Measurements from ENCODE around the gene ZNF207.
"Not testable (repeated sequence)": the region's sequence is repeated elsewhere in the genome, so short reads cannot be mapped to it uniquely, and the experiment has no call there.

ZNF207 gene

DNA sequence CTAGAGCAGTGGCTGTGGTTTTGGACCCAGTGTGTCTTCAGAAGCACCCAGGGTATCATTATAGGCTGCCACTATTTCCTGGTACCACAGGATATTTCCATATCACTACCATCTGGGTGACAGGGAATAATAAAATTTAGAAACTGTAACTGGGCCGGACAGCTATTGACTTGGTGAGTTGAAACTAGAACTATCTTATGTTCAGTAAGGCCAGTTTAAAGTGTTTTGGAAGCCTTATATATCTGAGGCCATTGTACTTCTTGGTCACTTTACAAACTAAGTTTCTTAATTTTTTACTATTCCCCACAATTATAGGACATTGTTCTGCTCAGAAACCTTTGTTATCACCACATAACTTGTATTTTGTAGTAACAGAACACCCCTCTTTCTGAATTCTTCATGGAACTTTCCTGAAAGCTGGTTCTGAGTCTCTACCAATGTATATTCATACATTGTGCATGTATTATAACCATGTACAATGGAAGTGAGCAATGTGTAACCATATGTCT is 34.0 kb downstream of the ZNF207 start:
- no peak overlapping the region for H3K4me3 ChIP-seq (ENCODE audit: insufficient read depth, low read depth, low read length, poor library complexity, severe bottlenecking)
- H3K9me3 ChIP-seq (ENCODE audit: control insufficient read depth, low read length), result no peaks in the 10 kb centered on the region
- H3K4me1 ChIP-seq (ENCODE audit: control insufficient read depth, insufficient read depth, low read length, poor library complexity, severe bottlenecking), result no peaks in the 10 kb centered on the region
- DNase-seq, result no peak
- H3K36me3 ChIP-seq (ENCODE audit: control insufficient read depth, insufficient read depth, low read length), result peaks cover 28% of the 10 kb centered on the region
- H3K27ac ChIP-seq (ENCODE audit: insufficient read depth, low read length, poor library complexity, severe bottlenecking), result no peak overlapping the region
- no peaks in the 10 kb centered on the region for H3K27me3 ChIP-seq (replicated peaks; ENCODE audit: control insufficient read depth, insufficient read depth, low read length, poor library complexity, severe bottlenecking)

DNA sequence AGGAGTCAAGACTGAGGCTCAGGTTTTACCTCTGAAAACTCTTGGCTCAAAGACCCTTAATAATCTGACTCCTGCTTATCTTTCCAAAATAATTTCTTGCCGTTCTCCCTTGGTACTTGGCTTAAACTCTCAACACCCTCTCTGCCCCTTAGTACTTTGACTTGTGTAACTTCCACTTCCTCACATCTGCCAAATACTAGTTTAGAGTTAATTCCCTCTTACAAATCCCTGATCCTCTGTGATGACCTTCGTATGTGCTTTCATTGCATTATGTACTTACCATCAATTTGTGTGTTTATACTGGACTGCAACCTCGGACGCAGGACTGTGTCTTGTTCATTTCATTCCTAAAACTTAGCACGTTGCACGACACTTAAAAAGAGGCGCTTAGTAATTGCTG is 35.2 kb downstream of the ZNF207 start:
- Histone ChIP-seq H3K27me3 (replicated peaks; ENCODE audit: control insufficient read depth, insufficient read depth, low read length, poor library complexity, severe bottlenecking) (no peaks in the 10 kb centered on the region), H3K27ac (ENCODE audit: insufficient read depth, low read length, poor library complexity, severe bottlenecking) (no peak overlapping the region), H3K4me1 (ENCODE audit: control insufficient read depth, insufficient read depth, low read length, poor library complexity, severe bottlenecking) (no peaks in the 10 kb centered on the region), H3K36me3 (ENCODE audit: control insufficient read depth, insufficient read depth, low read length) (peaks cover 18% of the 10 kb centered on the region), H3K9me3 (ENCODE audit: control insufficient read depth, low read length) (no peaks in the 10 kb centered on the region), H3K4me3 (ENCODE audit: insufficient read depth, low read depth, low read length, poor library complexity, severe bottlenecking) (no peak overlapping the region)
- no peak for DNase-seq

DNA sequence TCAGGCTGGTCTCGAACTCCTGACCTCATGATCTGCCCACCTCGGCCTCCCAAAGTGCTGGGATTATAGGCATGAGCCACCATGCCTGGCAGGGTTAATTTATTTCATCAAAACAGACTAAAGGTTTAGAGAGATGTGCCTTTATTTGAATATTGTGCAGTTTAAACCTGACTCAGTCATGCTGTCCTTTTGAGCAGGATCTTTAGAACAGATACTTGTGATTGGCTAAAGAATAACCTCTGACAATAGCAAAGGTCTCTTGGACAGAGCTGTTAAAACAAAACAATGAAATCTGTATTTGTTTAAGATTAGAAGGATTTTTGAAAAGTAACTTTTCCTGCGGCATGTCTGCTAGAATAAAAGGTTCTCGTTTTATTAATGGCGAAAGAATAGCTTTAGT is 36.0 kb downstream of the ZNF207 start:
- Histone ChIP-seq H3K27ac (ENCODE audit: insufficient read depth, low read length, poor library complexity, severe bottlenecking) (no peak overlapping the region), H3K4me3 (ENCODE audit: insufficient read depth, low read depth, low read length, poor library complexity, severe bottlenecking) (no peak overlapping the region), H3K4me1 (ENCODE audit: control insufficient read depth, insufficient read depth, low read length, poor library complexity, severe bottlenecking) (no peaks in the 10 kb centered on the region), H3K9me3 (ENCODE audit: control insufficient read depth, low read length) (no peaks in the 10 kb centered on the region), H3K36me3 (ENCODE audit: control insufficient read depth, insufficient read depth, low read length) (peaks cover 14% of the 10 kb centered on the region), H3K27me3 (replicated peaks; ENCODE audit: control insufficient read depth, insufficient read depth, low read length, poor library complexity, severe bottlenecking) (no peaks in the 10 kb centered on the region)
- no peak for DNase-seq

DNA sequence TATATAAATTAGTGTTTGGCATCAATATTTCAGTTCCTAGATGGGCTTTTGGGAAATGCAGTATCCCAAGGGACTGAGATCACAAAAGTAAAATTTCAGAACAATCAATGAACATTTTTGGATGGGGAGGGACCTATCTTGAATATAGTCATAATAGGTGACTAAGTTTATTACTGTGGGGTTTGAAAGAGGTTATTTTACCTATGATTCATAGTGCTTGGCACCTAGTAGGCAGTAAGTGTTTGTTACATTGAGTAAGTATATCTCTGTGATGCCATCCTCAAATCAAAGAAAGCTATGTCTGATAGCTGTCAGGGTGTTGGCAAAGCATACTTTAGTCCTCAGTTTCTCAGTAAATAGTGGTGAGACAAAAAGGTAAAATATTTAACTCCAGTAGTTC is 36.9 kb downstream of the ZNF207 start:
- no peak for DNase-seq

DNA sequence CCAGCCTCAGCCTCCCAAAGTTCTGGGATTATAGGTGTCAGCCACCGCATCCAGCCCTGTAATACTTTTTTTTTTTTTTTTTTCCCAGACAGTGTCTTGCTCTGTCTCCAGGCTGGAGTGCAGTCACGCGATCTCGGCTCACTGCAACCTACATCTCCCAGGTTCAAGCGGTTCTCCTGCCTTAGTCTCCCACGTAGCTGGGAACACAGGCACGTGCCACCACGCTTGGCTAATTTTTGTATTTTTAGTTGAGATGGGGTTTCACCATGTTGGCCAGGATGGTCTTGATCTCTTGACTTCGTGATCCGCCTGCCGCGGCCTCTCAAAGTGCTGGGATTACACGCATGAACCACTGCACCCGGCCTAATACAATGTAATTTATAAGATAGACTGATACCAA is 38.2 kb downstream of the ZNF207 start:
- H3K9me3 ChIP-seq (ENCODE audit: control insufficient read depth, low read length); H3K4me1 ChIP-seq (ENCODE audit: control insufficient read depth, insufficient read depth, low read length, poor library complexity, severe bottlenecking); H3K36me3 ChIP-seq (ENCODE audit: control insufficient read depth, insufficient read depth, low read length); H3K4me3 ChIP-seq (ENCODE audit: insufficient read depth, low read depth, low read length, poor library complexity, severe bottlenecking); H3K27me3 ChIP-seq (replicated peaks; ENCODE audit: control insufficient read depth, insufficient read depth, low read length, poor library complexity, severe bottlenecking); DNase-seq; H3K27ac ChIP-seq (ENCODE audit: insufficient read depth, low read length, poor library complexity, severe bottlenecking): not testable (repeated sequence)

More for the DNA sequence above, 36.9 kb downstream of the ZNF207 start:
- Histone ChIP-seq H3K36me3 (ENCODE audit: control insufficient read depth, insufficient read depth, low read length) (peaks cover 10% of the 10 kb centered on the region), H3K9me3 (ENCODE audit: control insufficient read depth, low read length) (no peaks in the 10 kb centered on the region), H3K4me3 (ENCODE audit: insufficient read depth, low read depth, low read length, poor library complexity, severe bottlenecking) (no peak overlapping the region), H3K4me1 (ENCODE audit: control insufficient read depth, insufficient read depth, low read length, poor library complexity, severe bottlenecking) (no peaks in the 10 kb centered on the region), H3K27me3 (replicated peaks; ENCODE audit: control insufficient read depth, insufficient read depth, low read length, poor library complexity, severe bottlenecking) (no peaks in the 10 kb centered on the region), H3K27ac (ENCODE audit: insufficient read depth, low read length, poor library complexity, severe bottlenecking) (no peak overlapping the region)

DNA sequence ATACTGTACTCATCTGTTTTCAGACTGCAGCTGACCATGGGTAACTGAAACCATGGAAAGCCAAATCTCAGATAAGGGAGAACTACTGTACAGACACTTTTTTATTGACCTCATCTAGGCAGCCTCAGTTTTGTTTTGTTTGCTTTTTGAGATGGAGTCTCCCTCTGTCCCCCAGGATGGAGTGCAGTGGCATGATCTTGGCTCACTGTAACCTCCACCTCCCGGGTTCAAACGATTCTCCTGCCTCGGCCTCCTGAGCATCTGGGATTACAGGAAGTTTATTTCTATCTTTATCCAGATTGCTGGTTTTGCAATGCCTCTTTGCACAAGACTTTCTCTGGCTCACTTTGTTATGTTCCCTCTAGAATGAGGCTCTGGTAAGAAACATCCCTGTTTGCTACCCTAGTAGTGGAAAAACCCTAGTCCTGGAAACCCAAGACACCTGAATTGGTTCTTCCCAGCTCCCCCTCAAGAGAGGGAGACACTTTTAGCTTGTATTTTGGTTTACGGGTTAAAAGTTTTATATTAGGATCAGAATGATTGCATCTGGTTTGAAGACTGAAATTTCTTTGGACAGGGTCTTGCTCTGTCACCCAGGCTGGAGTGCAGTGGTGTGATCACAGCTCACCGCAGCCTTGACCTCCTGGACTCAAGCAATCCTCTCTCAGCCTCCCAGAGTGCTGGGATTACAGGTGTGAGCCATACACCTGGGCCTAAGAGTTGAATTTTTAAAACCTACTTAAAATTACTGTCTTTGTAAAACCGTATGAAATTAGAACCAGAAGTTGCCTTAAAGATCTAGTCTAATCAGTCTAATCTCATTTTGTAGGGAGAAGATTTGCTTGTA is 38.9 kb downstream of the ZNF207 start:
- no peaks in the 10 kb centered on the region for H3K4me1 ChIP-seq (ENCODE audit: control insufficient read depth, insufficient read depth, low read length, poor library complexity, severe bottlenecking)
- no peaks in the 10 kb centered on the region for H3K27me3 ChIP-seq (replicated peaks; ENCODE audit: control insufficient read depth, insufficient read depth, low read length, poor library complexity, severe bottlenecking)
- no peak for DNase-seq
- H3K27ac ChIP-seq (ENCODE audit: insufficient read depth, low read length, poor library complexity, severe bottlenecking), result no peak overlapping the region
- no peaks in the 10 kb centered on the region for H3K9me3 ChIP-seq (ENCODE audit: control insufficient read depth, low read length)
- no peak overlapping the region for H3K4me3 ChIP-seq (ENCODE audit: insufficient read depth, low read depth, low read length, poor library complexity, severe bottlenecking)
- no peaks in the 10 kb centered on the region for H3K36me3 ChIP-seq (ENCODE audit: control insufficient read depth, insufficient read depth, low read length)

DNA sequence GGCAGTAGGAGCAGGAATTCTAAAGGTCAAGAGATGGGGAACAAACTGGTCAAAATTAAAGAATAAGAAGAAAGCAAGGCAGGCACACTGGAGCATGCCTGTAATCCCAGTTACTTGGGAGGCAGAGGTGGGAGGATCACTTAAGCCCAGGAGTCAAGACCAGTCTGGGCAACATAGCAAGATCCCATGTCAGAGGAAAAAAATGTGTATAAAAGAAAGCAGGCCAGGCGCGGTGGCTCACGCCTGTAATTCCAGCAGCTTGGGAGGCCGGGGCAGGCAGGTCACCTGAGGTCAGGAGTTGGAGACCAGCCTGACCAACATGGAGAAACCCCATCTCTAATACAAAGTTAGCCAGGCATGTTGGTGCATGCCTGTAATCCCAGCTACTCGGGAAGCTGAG is 43.9 kb downstream of the ZNF207 start:
- no peaks in the 10 kb centered on the region for H3K27me3 ChIP-seq (replicated peaks; ENCODE audit: control insufficient read depth, insufficient read depth, low read length, poor library complexity, severe bottlenecking)
- no peak overlapping the region for H3K27ac ChIP-seq (ENCODE audit: insufficient read depth, low read length, poor library complexity, severe bottlenecking)
- H3K9me3 ChIP-seq (ENCODE audit: control insufficient read depth, low read length), result no peaks in the 10 kb centered on the region
- H3K4me3 ChIP-seq (ENCODE audit: insufficient read depth, low read depth, low read length, poor library complexity, severe bottlenecking), result no peak overlapping the region
- no peak for DNase-seq
- no peaks in the 10 kb centered on the region for H3K4me1 ChIP-seq (ENCODE audit: control insufficient read depth, insufficient read depth, low read length, poor library complexity, severe bottlenecking)
- no peaks in the 10 kb centered on the region for H3K36me3 ChIP-seq (ENCODE audit: control insufficient read depth, insufficient read depth, low read length)

DNA sequence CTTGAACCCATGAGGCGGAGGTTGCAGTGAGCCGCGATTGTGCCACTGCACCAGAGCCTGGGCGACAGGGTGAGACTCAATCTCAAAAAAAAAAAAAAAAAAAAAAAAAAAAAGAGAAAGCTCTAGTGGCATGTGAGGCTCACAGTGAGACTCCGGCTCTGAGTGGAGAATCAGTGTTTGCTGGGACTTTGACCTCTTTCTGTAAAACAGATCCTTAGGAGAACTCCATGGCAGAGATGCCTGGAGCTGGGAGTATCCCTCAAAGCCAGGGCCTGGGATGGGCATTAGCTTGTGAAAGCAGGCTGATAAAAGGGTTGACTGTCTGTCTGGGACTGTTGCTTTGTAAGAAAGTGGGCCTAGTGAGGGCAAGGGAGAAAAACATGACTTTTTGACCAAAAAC is 46.4 kb downstream of the ZNF207 start:
- H3K36me3 ChIP-seq (ENCODE audit: control insufficient read depth, insufficient read depth, low read length), result no peaks in the 10 kb centered on the region
- no peaks in the 10 kb centered on the region for H3K4me1 ChIP-seq (ENCODE audit: control insufficient read depth, insufficient read depth, low read length, poor library complexity, severe bottlenecking)
- no peak overlapping the region for H3K4me3 ChIP-seq (ENCODE audit: insufficient read depth, low read depth, low read length, poor library complexity, severe bottlenecking)
- no peaks in the 10 kb centered on the region for H3K9me3 ChIP-seq (ENCODE audit: control insufficient read depth, low read length)
- H3K27me3 ChIP-seq (replicated peaks; ENCODE audit: control insufficient read depth, insufficient read depth, low read length, poor library complexity, severe bottlenecking), result no peaks in the 10 kb centered on the region
- DNase-seq, result no peak
- no peak overlapping the region for H3K27ac ChIP-seq (ENCODE audit: insufficient read depth, low read length, poor library complexity, severe bottlenecking)

DNA sequence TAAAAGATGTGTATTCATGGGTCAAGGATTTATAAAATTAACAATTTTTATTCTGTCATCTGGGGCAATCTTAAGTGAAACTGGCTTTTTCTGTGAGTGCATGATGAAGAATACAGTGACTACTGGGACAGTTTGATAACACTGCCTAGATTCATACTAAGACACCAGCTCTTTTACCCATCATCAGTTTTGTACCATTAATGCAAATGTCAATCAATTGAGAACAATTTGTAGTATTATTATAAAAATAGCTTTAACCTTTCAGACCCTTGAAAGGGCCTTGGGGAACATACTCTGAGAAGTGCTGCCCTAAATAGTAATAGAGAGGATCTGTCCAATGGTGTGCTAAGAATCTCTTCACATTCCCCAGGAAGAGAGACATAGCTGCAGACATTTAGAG is 49.0 kb downstream of the ZNF207 start:
- Histone ChIP-seq H3K9me3 (ENCODE audit: control insufficient read depth, low read length) (no peaks in the 10 kb centered on the region), H3K36me3 (ENCODE audit: control insufficient read depth, insufficient read depth, low read length) (no peaks in the 10 kb centered on the region), H3K27me3 (replicated peaks; ENCODE audit: control insufficient read depth, insufficient read depth, low read length, poor library complexity, severe bottlenecking) (no peaks in the 10 kb centered on the region), H3K4me3 (ENCODE audit: insufficient read depth, low read depth, low read length, poor library complexity, severe bottlenecking) (no peak overlapping the region), H3K4me1 (ENCODE audit: control insufficient read depth, insufficient read depth, low read length, poor library complexity, severe bottlenecking) (no peaks in the 10 kb centered on the region), H3K27ac (ENCODE audit: insufficient read depth, low read length, poor library complexity, severe bottlenecking) (no peak overlapping the region)
- DNase-seq, result no peak

DNA sequence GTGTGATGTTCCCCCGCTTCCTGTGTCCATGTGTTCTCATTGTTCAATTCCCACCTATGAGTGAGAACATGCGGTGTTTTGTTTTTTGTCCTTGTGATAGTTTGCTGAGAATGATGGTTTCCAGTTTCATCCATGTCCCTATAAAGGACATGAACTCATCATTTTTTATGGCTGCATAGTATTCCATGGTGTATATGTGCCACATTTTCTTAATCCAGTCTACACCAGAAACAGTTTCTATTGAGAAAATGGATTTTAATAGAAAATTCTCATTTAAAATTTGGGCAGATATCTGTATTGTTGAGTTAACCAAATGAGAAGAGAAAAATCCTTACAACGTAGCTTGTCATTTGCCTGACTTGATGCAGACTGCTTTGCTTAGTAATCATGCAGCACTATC is 60.1 kb downstream of the ZNF207 start:
- not testable (repeated sequence) for H3K36me3 ChIP-seq (ENCODE audit: control insufficient read depth, insufficient read depth, low read length); H3K9me3 ChIP-seq (ENCODE audit: control insufficient read depth, low read length); DNase-seq; H3K27ac ChIP-seq (ENCODE audit: insufficient read depth, low read length, poor library complexity, severe bottlenecking); H3K4me1 ChIP-seq (ENCODE audit: control insufficient read depth, insufficient read depth, low read length, poor library complexity, severe bottlenecking); H3K27me3 ChIP-seq (replicated peaks; ENCODE audit: control insufficient read depth, insufficient read depth, low read length, poor library complexity, severe bottlenecking); H3K4me3 ChIP-seq (ENCODE audit: insufficient read depth, low read depth, low read length, poor library complexity, severe bottlenecking)
